Breast epithelium (tissue), 4 donors: Measurements from ENCODE around the gene LIME1. TPM values are rescaled to one million over a fixed set of nuclear protein-coding genes. Genes with fewer than 3 reads are reported as not detected.

Experiments
- DNase-seq, 2 donors: peaks; one replicate each; pipeline ENCODE4 v3.0.0-alpha.2; 2019; ENCODE audit warnings: low spot score in 2 of 2
- H3K27ac ChIP-seq, 2 donors: fragments of 200-600 bp; sonication (generic) in 1 of 2; one replicate each; pipeline ENCODE4 v1.5.1; 2016 to 2019; ENCODE audit warnings: mild to moderate bottlenecking in 1 of 2
- H3K27me3 ChIP-seq, 2 donors: fragments of 200-600 bp; sonication (generic) in 1 of 2; one replicate each; pipeline versions ENCODE4 v1.5.1 to v1.6.0; 2017 to 2019; ENCODE audit warnings: control low read depth in 1 of 2, mild to moderate bottlenecking in 1 of 2
- H3K36me3 ChIP-seq: fragments of 200-600 bp; one replicate; pipeline ENCODE4 v1.5.1; 2019
- H3K4me1 ChIP-seq, 2 donors: fragments of 200-600 bp; sonication (generic); one replicate each; pipeline ENCODE4 v1.5.1; 2016 to 2019; ENCODE audit warnings: control low read depth in 1 of 2
- H3K4me3 ChIP-seq, 3 donors: fragments of 200-600 bp; sonication (generic); 1 replicate in 2 of 3; 2 replicates in 1 of 3; pipeline ENCODE4 v1.5.1; 2016 to 2019; ENCODE audit warnings: mild to moderate bottlenecking in 3 of 3, moderate library complexity in 2 of 3
- H3K9me3 ChIP-seq, 2 donors: fragments of 200-600 bp; sonication (generic) in 1 of 2; one replicate each; pipeline ENCODE4 v1.5.1; 2016 to 2019; ENCODE audit warnings: control low read depth in 1 of 2
- CTCF ChIP-seq, 3 donors: fragments of 450-650 bp; IDR thresholded peaks; one replicate each; pipeline ENCODE4 v1.5.1; 2016 to 2017; ENCODE audit warnings: antibody characterized with exemption in 3 of 3, mild to moderate bottlenecking in 3 of 3, moderate library complexity in 3 of 3
- POLR2A ChIP-seq: fragments of 450-650 bp; IDR thresholded peaks from one replicate; pipeline ENCODE4 v1.6.1; 2016; ENCODE audit warnings: antibody characterized with exemption, mild to moderate bottlenecking, moderate library complexity
- POLR2AphosphoS5 ChIP-seq, 3 donors: sonication (generic); formaldehyde crosslinking; IDR thresholded peaks; one replicate each; pipeline ENCODE4 v1.6.1; 2017; ENCODE audit warnings: antibody characterized with exemption in 3 of 3
- intact Hi-C: fragments of 100-400 bp; cut with DNase I; formaldehyde crosslinking; loops from one replicate; pipeline ENCODE4 v1.15.1; 2023; ENCODE audit warnings: low total_unique reads
- total RNA-seq, 3 donors: library from RNA; depleted of rRNA; stranded (reverse); fragments of >200 nt; gene quantifications; one replicate each; pipeline ENCODE4 v1.1.0, GENCODE V29; 2016

Gene LIME1
- total RNA-seq, 3 donors from 2014 or later: 7.0 to 16.7 (median 12.0) TPM

DNA sequence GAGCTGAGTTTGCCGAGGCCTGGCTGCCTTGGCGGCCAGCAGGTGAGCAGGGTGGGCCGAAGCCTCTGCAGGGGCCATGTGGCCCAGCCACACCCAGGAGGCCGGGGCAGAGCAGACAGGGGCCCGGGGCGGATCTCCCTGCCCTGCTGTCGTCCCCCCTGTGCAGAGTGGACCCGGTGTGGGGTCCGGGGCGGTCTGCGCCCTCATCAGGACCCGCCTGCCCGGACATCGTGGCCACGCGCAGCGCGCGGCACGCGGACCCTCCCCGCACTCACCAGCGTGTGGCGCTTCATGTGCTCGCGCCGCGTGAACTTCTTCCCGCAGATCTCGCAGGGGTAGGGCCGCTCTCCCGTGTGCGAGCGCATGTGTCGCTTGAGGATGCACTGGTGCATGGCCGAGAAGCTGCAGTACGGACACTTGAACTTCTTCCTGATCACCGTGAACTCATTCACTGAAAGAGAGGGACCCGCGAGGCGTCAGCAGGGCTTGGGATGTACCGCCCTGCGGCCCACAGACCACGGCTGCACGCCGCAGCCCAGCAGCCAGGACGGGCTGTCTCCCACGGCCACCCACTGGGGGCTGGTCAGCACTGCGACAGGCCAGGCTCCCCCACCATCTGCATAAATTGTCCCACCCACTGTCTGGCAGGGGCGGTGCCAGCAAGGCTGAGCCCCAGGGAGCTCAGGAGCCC lies 16.1 kb downstream of the LIME1 start:
- Histone ChIP-seq H3K27ac (no peak overlapping the region), H3K36me3 (no peaks in the 10 kb centered on the region), H3K4me3 (no peak overlapping the region), H3K9me3 (no peaks in the 10 kb centered on the region), H3K4me1 (no peaks in the 10 kb centered on the region), H3K27me3 (no peaks in the 10 kb centered on the region)
- intact Hi-C loops: loop anchor here (5.0 kb wide), 1 partner anchor 1085 kb away; no protein-coding TSS in a partner anchor
- TF ChIP-seq CTCF (IDR thresholded peaks at IDR 0.05) (no peak), POLR2A (no peak), POLR2AphosphoS5 (IDR thresholded peaks at IDR 0.05) (no peak)
- DNase-seq: no peak

- Histone ChIP-seq H3K4me3 (no peak overlapping the region), H3K9me3 (no peaks in the 10 kb centered on the region), H3K27me3 (no peaks in the 10 kb centered on the region), H3K27ac (no peak overlapping the region), H3K4me1 (no peaks in the 10 kb centered on the region), H3K36me3 (no peaks in the 10 kb centered on the region)
- intact Hi-C loops: loop anchor here (5.0 kb wide), 1 partner anchor 1086 kb away; no protein-coding TSS in a partner anchor
- no peak for TF ChIP-seq POLR2AphosphoS5 (IDR thresholded peaks at IDR 0.05)
- TF ChIP-seq CTCF (IDR thresholded peaks at IDR 0.05): no peak
- no peak for TF ChIP-seq POLR2A
- DNase-seq: no peak
Observed at GRCh38 chr20:63753381-63753780, 16.9 kb downstream of the LIME1 start.

GRCh38 chr20:63754008-63754407 lies 17.5 kb downstream of the LIME1 start:
- DNase-seq: no peak
- H3K4me3 ChIP-seq: no peak overlapping the region
- H3K36me3 ChIP-seq: no peaks in the 10 kb centered on the region
- no peak for TF ChIP-seq POLR2A
- no peak for TF ChIP-seq CTCF (IDR thresholded peaks at IDR 0.05)
- no peak for TF ChIP-seq POLR2AphosphoS5 (IDR thresholded peaks at IDR 0.05)
- no peaks in the 10 kb centered on the region for H3K27me3 ChIP-seq
- intact Hi-C loops: loop anchor here (5.0 kb wide), 1 partner anchor 1087 kb away; no protein-coding TSS in a partner anchor
- H3K27ac ChIP-seq: no peak overlapping the region
- H3K4me1 ChIP-seq: no peaks in the 10 kb centered on the region
- no peaks in the 10 kb centered on the region for H3K9me3 ChIP-seq

GRCh38 chr20:63755933-63756647 lies 19.6 kb downstream of the LIME1 start:
- no peak overlapping the region for H3K27ac ChIP-seq
- H3K4me3 ChIP-seq: no peak overlapping the region
- intact Hi-C loops: no loop called here
- H3K27me3 ChIP-seq: no peaks in the 10 kb centered on the region
- no peaks in the 10 kb centered on the region for H3K36me3 ChIP-seq
- no peaks in the 10 kb centered on the region for H3K9me3 ChIP-seq
- TF ChIP-seq POLR2AphosphoS5 (IDR thresholded peaks at IDR 0.05): no peak
- no peak for TF ChIP-seq POLR2A
- no peak for DNase-seq
- H3K4me1 ChIP-seq: no peaks in the 10 kb centered on the region

DNA sequence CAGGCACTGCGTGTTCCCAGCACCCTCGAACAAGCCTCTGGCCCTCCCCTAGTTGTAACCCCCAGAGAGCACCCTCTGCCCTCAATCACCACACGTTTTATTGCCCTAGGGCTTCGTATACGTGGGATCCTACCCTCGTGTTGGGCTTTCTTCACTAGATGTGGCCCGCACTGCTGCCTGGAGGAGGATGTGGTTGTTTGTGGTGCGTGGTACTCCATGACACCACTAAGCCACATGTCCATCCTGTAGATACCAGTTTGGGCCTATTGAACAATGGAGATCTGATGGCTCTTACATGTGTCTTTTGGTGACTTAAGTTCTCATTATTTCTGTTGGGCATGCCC lies 20.2 kb downstream of the LIME1 start:
- Histone ChIP-seq H3K27me3 (no peaks in the 10 kb centered on the region), H3K4me3 (no peak overlapping the region), H3K36me3 (no peaks in the 10 kb centered on the region), H3K9me3 (no peaks in the 10 kb centered on the region), H3K4me1 (no peaks in the 10 kb centered on the region), H3K27ac (no peak overlapping the region)
- TF ChIP-seq POLR2A (no peak), POLR2AphosphoS5 (IDR thresholded peaks at IDR 0.05) (no peak), CTCF (IDR thresholded peaks at IDR 0.05) (no peak)
- DNase-seq: no peak
- intact Hi-C loops: no loop called here
